Measurements from ENCODE around the gene CRAT. TPM values are rescaled to one million over a fixed set of nuclear protein-coding genes. Genes with fewer than 3 reads are reported as not detected.
A peak's percentile ranks its signal among the peaks of the same experiment; 100 is the strongest.

The CRAT gene
- total and polyA plus RNA-seq, 2 experiments from 2014 or later = 40.4 to 64.6 TPM

GRCh38 chr9:129081388-129081904 lies 29.1 kb downstream of the CRAT start:
- Histone ChIP-seq H3K9me2 (replicated peaks; ENCODE audit: insufficient read depth) (no peaks in the 10 kb centered on the region), H3K4me2 (peak overlapping the region; percentile 97), H3K79me2 (peaks cover 27% of the 10 kb centered on the region), H3K27me3 (no peaks in the 10 kb centered on the region), H3K4me1 (ENCODE audit: insufficient read depth) (peaks cover 5% of the 10 kb centered on the region), H3K9me3 (ENCODE audit: low read depth) (no peaks in the 10 kb centered on the region), H3K36me3 (replicated peaks; ENCODE audit: insufficient read depth, low read depth) (no peaks in the 10 kb centered on the region), H3K4me3 (peak overlapping the region; percentile 67), H3K27ac (peak overlapping the region; percentile 71), H2AFZ (peak overlapping the region; percentile 54), H4K20me1 (ENCODE audit: insufficient read depth, poor library complexity, severe bottlenecking) (no peaks in the 10 kb centered on the region)
- TF ChIP-seq EZH2phosphoT487 (IDR thresholded peaks at IDR 0.05; ENCODE audit: low read depth, severe bottlenecking, unreplicated experiment) = no peak
- TF ChIP-seq CTCF (IDR thresholded peaks at IDR 0.05; ENCODE audit: poor library complexity) = no peak
- no peak for TF ChIP-seq EZH2 (IDR thresholded peaks at IDR 0.05; ENCODE audit: borderline replicate concordance)
- WGBS (ENCODE audit: low lambda C conversion rate, missing lambda C conversion rate) = 5% methylated on average over 30 of the region's 30 CpGs
- DNase-seq (ENCODE audit: low spot score) = no peak

GRCh38 chr9:129080601-129081387 lies 29.8 kb downstream of the CRAT start, which contains the start of gene DOLPP1:
Gene DOLPP1 (plus strand): TSS chr9:129081111. CDS start chr9:129081132, 21 bp downstream.
- TF ChIP-seq CTCF (IDR thresholded peaks at IDR 0.05; ENCODE audit: poor library complexity) (no peak), EZH2 (IDR thresholded peaks at IDR 0.05; ENCODE audit: borderline replicate concordance) (no peak), EZH2phosphoT487 (IDR thresholded peaks at IDR 0.05; ENCODE audit: low read depth, severe bottlenecking, unreplicated experiment) (no peak)
- no peaks in the 10 kb centered on the region for H3K9me2 ChIP-seq (replicated peaks; ENCODE audit: insufficient read depth)
- peak; percentile 100 for DNase-seq (ENCODE audit: low spot score)
- peaks cover 27% of the 10 kb centered on the region for H3K79me2 ChIP-seq
- H4K20me1 ChIP-seq (ENCODE audit: insufficient read depth, poor library complexity, severe bottlenecking) = no peaks in the 10 kb centered on the region
- H3K9me3 ChIP-seq (ENCODE audit: low read depth) = no peaks in the 10 kb centered on the region
- 1% methylated on average over 54 of the region's 70 CpGs for WGBS (ENCODE audit: low lambda C conversion rate, missing lambda C conversion rate)
- peak within 1 kb of the TSS; percentile 71 for H3K27ac ChIP-seq
- H2AFZ ChIP-seq = peak within 1 kb of the TSS; percentile 54
- H3K36me3 ChIP-seq (replicated peaks; ENCODE audit: insufficient read depth, low read depth) = no peaks in the 10 kb centered on the region
- no peaks in the 10 kb centered on the region for H3K27me3 ChIP-seq
- peak within 1 kb of the TSS; percentile 67 for H3K4me3 ChIP-seq
- peaks cover 5% of the 10 kb centered on the region for H3K4me1 ChIP-seq (ENCODE audit: insufficient read depth)
- H3K4me2 ChIP-seq = peak within 1 kb of the TSS; percentile 97

- WGBS (ENCODE audit: low lambda C conversion rate, missing lambda C conversion rate) = 8% methylated on average over 12 of the region's 12 CpGs
- DNase-seq (ENCODE audit: low spot score) = no peak
- peaks cover 5% of the 10 kb centered on the region for H3K4me1 ChIP-seq (ENCODE audit: insufficient read depth)
- H3K79me2 ChIP-seq = peaks cover 27% of the 10 kb centered on the region
- H3K36me3 ChIP-seq (replicated peaks; ENCODE audit: insufficient read depth, low read depth) = no peaks in the 10 kb centered on the region
- peak overlapping the region; percentile 34 for H2AFZ ChIP-seq
- H3K4me3 ChIP-seq = peak overlapping the region; percentile 32
- no peak overlapping the region for H3K27ac ChIP-seq
- TF ChIP-seq EZH2 (IDR thresholded peaks at IDR 0.05; ENCODE audit: borderline replicate concordance) = no peak
- TF ChIP-seq EZH2phosphoT487 (IDR thresholded peaks at IDR 0.05; ENCODE audit: low read depth, severe bottlenecking, unreplicated experiment) = no peak
- TF ChIP-seq CTCF (IDR thresholded peaks at IDR 0.05; ENCODE audit: poor library complexity) = no peak
- H3K9me3 ChIP-seq (ENCODE audit: low read depth) = no peaks in the 10 kb centered on the region
- H3K4me2 ChIP-seq = peak overlapping the region; percentile 77
- no peaks in the 10 kb centered on the region for H3K27me3 ChIP-seq
- no peaks in the 10 kb centered on the region for H4K20me1 ChIP-seq (ENCODE audit: insufficient read depth, poor library complexity, severe bottlenecking)
- no peaks in the 10 kb centered on the region for H3K9me2 ChIP-seq (replicated peaks; ENCODE audit: insufficient read depth)
Observed at GRCh38 chr9:129080298-129080600, 30.3 kb downstream of the CRAT start.

All from hepatocyte (in vitro differentiated cells).